B cell (primary cell): Measurements from ENCODE around the gene CCL13.
"Not testable (repeated sequence)": the region's sequence is repeated elsewhere in the genome, so short reads cannot be mapped to it uniquely, and the experiment has no call there.

Experiments
- EZH2 ChIP-seq: IDR thresholded peaks from 2 replicates; pipeline ENCODE4 v1.6.1; 2012; ENCODE audit warnings: borderline replicate concordance, low read depth, mild to moderate bottlenecking, moderate library complexity, low read length; ENCODE audit not compliant: insufficient read depth, poor library complexity, severe bottlenecking
- TF ChIP-seq, protein P1 (sequence below): fragments of 200-600 bp; IDR thresholded peaks from one replicate; pipeline ENCODE4 v1.8.0; 2022; ENCODE audit warnings: antibody characterized with exemption, mild to moderate bottlenecking

DNA sequence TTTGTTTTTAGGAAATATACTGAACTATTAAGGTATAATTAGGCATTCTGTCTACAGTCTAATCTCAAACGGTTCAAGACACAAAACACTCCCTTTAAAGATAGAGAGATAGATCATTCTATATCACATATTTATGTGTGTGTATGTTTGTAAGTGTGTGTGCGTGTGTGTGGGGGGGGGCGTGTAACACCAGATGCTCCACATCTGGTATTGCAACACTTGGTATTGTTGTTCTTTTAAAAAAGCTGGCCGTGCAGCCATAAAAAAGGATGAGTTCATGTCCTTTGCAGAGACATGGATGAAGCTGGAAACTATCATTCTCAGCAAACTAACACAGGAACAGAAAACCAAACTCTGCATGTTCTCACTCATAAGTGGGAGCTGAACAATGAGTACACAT, 28.7 kb upstream of the CCL13 start:
- TF ChIP-seq, protein P1, sequence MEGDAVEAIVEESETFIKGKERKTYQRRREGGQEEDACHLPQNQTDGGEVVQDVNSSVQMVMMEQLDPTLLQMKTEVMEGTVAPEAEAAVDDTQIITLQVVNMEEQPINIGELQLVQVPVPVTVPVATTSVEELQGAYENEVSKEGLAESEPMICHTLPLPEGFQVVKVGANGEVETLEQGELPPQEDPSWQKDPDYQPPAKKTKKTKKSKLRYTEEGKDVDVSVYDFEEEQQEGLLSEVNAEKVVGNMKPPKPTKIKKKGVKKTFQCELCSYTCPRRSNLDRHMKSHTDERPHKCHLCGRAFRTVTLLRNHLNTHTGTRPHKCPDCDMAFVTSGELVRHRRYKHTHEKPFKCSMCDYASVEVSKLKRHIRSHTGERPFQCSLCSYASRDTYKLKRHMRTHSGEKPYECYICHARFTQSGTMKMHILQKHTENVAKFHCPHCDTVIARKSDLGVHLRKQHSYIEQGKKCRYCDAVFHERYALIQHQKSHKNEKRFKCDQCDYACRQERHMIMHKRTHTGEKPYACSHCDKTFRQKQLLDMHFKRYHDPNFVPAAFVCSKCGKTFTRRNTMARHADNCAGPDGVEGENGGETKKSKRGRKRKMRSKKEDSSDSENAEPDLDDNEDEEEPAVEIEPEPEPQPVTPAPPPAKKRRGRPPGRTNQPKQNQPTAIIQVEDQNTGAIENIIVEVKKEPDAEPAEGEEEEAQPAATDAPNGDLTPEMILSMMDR: not testable (repeated sequence)
- TF ChIP-seq EZH2: not testable (repeated sequence)
